MV-4-11 (cell line): ENCODE data around the gene PAX6.

Experiments
- DNase-seq: peaks from one replicate; lab custom pipeline; 2025; lab: John Stamatoyannopoulos, UW

The PAX6 gene

DNA sequence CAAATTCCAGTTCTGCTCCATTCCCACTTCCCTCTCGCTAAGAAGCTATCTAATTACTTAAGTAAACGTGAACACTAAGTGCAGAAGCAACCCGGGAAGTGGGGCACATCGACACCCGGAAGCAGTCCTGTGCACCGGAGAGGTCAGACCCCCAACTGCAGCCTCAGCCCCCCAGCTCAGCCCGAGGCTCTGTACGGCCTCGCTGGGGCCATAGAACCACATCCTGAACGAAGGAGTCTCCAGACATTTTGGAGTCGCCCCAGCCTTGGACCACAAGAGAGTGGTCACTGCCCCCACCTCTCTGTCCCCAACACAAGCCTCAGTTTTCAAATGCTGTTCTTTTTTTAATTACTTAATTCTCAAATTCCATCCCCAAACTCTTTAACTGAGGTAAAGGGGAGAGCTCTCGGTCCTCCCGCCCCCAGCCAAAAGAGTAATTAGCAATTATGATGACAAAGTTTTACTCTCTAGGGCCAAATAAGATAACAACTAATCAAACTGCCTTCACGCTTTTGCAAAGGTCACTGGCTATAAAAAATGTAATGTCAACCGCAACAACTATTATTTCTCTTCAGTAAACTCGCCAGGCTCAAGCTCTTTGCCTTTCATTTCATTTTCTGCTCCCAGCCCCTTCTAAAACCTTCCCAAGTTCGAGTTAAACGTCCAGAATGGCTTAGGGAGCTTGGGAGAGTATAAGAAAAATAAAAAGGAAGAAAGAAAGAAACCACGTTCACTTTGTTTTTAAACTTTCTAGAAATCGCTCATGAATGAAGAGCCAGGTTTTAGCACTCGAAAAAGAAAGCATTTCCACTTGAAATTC lies 2.2 kb downstream of the PAX6 start:
- no peak for DNase-seq

DNA sequence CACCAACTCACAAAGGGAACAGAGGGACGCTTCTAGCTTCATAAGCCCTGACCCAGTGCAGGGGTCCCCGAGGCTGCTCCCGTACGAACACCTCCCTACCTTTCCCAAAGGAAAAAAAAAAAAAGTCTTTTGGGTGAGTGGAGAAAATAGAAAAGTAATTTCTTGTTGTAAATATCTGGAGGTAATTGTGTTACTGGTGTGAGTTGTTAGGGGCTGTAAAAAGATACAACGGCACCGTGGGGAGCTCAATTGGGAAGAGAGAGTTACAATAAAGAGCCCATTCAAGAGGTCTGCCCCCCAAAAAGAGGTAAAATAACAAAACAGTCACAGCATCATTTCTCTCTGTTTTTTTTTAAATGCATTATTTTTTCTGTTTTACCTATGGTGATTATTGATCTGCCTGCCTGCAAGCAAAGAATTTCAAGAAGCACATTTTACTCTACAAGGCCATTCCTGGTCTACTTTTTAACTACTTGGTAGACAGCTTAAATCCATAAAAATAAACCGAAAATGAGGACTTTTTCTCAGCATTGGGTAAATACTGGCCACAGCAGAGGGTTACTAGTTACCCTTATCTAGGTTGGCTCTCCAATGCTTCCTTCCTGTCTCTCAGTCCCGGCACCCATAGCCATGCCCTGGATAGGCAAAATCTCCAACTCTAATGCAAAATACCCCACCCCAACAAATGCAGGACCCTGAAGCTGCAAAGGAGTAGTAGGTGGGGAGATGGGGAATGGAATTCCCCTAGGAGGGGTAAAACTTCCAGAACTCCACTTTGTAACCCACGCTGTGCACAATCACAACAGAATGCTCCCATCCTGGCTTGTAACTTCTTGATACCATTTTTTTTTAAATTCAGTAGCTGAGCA lies 3.1 kb downstream of the PAX6 start:
- no peak for DNase-seq

DNA sequence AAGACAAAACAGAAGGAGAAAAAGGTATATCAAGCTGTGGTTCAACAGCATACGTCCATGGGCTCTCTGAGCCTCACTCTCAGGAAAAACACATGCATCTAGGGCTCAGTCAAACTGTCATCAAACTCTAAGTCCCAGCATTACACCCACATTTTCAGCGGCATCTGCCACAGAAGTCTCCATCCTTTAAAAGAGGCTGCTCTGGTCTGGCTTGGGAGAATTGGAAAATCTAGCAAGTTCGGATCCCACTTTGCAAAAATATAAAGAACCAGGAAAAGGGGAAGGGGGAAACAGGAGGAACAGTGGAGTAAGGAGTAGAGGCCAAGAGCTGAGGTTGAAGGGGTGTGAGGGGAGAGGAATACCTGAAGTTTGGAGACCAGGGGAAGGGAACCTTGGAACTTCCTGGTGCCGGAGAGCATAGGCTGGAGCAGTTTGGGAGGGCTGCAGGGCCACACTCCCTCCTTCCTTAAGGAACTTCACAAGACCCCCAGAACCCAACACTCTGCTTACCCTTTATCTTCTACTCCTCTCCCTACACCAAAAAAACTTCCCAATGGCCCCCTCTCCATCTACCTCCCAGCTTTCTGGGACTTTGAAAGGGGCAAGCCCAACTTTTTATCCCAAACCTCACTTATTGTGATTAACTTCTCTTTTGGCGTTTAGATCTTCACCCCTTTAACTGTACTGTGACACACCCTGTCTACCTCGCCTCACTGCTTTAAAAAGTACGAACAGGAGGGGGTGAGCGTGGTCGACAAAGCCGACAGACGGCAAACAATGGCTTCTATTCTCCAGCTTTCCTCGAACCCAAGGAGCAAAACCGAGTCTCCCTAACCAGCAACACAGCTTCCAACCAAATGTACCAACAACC lies 4.0 kb downstream of the PAX6 start:
- DNase-seq, result no peak

DNA sequence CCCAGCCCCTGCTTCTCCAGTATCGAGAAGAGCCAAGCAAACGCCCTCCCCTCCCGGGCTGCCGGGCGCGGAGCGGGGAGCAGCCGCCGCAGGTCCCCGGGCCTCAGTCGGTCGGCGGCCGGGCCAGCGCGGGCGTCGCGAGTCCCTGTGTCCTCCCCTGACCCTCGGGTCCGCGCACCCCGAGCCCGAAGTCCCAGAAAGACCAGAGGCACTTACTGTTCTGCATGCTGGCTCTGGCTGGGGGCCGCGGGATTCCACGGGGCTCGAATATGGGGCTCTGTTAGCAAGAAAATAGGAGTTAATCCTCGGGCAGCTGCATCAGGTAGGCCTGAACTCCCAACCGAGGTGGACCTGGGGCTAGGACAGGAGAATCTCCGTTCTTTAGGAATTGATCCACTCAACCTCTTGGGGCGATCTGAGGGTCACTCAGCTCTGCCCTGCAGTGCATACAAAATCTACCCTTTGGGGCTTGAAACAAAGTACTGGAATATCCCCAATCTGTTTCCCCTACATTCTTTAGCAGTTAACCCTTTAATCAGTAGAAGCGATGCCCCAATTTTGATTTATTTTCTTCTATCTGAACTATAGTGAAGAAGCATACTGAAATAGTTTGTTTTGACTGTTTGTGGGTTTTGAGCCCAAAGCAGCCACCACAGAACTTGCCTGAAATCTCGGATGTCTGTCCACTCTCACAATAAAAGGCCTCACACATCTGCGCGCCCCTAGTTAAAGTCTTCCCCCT lies 4.8 kb downstream of the PAX6 start:
- DNase-seq, result no peak

DNA sequence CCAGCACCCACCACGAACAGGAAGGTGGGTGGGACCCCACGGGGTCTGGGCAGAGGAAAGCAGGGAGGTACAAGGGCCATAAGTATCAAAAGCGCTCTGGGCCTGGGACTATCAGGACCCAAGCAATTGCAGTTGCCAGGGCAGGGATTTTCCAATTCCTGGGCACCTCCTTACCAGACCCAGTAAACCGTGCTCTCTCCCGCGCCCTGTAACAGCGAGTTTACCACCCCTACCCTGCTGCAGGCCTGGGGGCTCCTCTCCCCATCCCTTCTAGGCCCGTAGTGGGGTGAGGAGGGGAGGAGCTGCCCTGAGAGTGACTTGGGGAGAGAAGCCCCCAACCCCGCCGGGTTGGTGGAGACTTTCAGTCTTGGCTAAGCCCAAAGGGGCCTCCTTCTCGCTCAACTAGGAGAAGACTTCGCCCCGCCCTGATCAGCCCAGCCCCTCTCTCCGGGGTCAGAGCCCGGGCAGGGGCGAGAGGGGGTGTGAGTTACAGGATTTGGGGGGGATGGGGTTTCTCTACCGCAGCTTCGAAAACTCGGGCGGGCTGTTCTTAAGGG lies 5.4 kb downstream of the PAX6 start:
- no peak for DNase-seq

DNA sequence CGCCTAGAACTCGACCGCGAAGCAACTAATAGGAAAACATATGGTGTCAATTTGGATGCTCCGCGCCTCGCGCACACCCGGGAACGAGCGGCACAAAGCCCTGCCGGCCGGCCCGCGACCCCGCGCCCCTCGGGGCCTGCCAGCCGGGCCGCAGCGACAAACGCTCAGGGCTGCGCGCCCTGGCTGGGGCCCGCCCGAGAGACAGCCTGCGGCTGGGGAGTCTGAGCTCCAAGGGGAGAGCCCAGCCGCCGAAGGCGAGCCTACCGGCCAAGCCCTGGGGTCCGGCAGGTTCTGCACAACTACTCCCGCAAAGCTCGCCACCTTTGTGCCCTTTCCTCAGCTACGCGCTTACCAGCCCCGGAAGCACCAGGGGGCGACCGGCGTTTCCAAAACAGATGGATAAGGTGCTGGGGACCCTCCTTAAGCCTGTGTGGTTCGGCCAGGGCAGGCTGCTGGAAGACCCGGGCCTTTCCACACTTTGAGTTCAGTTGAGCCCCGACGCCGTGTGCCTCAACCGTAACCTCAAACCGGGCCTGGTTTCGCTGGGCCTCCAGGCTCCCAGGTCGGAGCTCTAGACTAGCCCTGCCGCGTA lies 6.0 kb downstream of the PAX6 start:
- no peak for DNase-seq

DNA sequence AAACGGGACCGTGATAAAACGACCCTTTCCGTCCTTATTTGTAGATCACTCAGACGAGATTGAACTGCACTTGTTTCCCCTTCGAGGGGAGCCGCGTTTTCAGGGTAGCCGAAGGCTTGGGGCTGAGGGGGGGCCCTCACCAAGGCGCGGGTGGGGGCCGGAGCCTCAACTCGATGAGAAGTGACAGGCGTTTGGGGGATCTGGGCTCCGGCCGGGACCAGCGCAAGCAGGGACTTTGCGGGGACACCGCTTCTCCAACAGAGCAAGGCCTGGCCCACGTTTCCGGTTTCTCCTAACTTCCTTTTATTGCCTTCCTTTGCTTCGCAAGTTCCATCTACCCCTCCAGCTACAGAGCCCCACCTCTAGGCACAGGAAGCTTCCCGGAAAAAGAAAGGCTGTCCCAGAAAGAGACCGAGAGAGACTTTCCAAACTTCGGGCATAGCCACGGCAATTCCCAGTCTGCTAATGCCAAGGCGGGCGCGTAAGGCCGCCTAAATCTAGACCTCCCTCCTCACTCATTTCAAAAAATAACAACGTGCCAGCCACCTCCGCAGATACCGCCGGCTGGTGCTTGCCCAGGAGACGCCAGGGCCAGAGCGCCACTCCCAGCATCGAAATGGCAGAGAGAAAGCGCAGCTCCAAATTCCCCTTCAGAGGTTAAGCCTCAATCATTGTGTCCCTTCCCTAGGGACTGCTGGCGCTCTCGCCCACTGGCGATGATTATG lies 6.6 kb downstream of the PAX6 start:
- DNase-seq, result peak; percentile 39

DNA sequence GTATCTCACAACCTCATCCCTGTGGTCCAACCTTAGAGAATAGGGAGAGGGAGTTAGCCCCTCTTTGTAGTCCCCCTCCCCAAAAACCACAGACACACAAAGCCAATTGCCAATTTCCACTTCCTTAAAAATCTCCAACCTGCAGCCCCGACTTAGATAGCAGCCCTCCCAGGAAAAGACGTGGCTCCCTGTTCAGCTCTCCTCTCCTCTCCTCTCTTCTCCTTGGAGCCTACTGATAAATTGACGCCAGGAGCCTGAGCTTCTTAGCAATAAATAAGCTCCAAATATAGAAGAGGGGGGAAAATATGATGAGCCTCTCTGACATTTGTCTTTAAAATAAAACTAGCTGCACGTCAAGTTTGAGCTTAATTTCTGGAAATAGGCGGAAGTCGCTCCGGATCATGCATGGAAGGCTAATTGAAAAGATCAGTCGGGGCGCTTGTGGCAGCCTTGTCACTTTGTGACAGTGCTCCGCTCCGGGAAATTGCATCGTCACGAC lies 7.3 kb downstream of the PAX6 start:
- DNase-seq, result no peak

DNA sequence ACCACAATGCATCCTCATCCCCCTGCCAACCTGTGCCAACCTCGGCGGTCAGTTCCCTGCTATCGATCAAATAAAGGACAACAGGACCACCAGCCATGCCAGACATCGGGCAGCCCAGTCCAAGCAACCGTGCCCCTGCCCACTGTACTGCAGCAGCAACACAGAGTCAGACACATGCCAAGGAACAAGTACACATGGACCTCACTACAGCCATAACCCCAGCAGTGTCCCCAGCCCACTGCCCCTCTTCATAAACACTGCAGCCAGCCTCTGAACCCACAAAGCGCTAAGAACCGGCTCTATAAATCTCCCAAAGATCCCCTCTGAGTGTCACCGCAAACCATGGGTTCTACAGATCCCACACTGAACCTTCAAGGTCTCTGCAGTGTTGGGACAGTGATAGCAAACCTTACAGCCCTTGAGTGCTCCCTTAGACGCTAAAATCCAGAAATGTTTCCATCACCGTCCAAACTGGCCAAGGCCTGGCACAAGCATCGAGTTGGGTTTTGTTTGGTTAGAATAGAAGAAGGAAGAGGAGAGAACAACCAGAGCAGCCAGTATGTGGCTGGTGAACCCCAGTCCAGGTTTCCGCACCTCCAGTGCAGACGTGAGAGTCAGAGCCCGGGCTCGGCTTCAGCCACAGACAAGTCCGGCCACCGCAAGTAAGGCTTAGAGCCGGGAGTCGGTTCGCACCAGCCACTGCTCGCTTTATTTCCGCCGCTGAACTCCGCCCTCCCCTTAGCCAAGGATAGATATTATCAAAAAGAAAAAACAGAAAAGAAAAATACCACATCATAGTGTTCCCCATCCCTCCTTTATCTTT lies 7.9 kb downstream of the PAX6 start:
- DNase-seq, result peak; percentile 7

DNA sequence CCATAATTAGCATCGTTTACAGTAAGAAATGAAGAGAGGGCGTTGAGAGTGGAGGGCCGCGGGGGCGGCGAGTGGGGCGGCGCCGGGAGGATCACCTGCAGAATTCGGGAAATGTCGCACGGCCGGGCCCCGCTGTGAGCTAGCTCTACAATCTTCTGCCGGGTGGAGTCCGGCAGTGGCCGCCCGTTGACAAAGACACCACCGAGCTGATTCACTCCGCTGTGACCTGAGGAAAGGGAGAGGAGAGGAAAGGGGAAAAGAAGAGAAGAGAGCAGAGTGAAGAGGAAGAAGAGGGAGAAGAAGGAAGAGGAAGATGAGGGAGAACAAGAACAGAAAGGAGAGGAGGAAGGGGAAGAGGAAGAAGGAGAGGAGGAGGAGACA lies 8.5 kb downstream of the PAX6 start:
- no peak for DNase-seq

DNA sequence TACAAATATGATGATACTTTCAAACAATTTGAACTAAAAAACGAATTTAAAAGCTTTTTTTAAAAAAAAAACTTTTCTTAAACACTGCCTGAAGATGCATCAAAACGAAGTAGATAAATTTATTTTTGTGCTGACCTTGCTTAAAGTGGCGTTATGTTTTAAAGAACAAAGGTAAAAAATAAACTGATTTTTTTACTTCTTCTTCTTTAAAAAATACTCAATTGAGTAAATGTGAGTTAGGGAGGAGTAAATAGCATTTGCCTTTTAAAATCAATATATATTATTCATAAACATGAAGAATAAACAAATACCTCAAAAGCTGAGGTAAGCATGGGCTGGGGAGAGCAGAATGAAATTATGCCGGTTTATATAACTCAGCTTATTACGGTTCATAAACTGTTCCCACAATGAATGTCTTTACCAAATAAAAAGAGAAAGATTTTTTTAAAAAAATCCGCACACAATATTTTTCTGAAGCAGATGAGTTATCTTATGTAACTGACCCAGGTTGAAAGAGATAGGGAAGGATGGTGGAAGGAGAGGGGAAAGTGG lies 9.0 kb downstream of the PAX6 start:
- no peak for DNase-seq

DNA sequence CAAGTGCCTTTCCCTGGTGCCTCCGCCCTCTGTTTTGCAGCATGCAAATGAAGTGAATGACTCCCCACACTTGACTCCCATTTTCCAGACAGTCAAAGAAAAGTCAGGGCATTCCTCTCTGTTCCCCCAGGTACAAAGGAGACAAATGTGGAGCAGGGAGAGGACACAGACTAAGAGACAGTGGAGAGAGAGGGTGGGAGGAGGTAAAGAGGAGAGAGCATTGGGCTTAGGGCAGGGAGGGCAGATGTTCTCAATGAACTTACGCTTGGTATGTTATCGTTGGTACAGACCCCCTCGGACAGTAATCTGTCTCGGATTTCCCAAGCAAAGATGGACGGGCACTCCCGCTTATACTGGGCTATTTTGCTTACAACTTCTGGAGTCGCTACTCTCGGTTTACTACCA lies 9.8 kb downstream of the PAX6 start:
- no peak for DNase-seq

DNA sequence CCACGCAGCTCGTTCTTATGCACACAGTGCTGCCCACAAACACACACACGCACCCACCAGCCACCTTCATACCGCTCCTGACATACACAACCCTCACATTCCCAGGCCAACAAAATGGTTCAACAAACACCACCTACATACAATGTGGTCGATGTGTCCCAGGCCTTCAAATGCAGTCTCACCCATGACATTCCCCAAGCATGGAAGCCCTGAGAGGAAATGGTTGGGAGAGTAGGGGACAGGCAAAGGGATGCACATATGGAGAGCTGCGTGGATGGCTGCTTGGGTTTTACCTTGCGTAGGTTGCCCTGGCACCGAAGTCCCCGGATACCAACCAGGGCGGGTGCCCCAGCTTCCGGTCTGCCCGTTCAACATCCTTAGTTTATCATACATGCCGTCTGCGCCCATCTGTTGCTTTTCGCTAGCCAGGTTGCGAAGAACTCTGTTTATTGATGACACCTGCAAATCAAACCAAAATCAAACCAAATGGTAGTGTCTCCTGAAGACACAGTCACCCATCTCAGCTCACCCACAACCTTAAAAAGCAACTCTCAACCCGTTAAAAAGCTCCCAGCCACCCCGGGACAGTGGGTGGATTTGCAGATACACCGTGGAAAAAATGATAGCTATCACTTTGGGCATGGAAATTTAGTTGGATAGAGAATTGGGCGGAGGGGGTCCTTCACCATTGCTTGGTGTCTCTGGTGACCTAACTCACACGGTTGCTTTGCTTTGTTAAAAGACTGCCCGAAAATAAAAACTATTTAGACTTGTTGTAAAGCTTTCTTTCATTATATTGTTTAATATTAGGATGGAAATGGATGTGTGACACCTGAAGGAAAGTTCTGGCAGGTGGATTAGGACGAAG lies 10.5 kb downstream of the PAX6 start:
- DNase-seq, result no peak

DNA sequence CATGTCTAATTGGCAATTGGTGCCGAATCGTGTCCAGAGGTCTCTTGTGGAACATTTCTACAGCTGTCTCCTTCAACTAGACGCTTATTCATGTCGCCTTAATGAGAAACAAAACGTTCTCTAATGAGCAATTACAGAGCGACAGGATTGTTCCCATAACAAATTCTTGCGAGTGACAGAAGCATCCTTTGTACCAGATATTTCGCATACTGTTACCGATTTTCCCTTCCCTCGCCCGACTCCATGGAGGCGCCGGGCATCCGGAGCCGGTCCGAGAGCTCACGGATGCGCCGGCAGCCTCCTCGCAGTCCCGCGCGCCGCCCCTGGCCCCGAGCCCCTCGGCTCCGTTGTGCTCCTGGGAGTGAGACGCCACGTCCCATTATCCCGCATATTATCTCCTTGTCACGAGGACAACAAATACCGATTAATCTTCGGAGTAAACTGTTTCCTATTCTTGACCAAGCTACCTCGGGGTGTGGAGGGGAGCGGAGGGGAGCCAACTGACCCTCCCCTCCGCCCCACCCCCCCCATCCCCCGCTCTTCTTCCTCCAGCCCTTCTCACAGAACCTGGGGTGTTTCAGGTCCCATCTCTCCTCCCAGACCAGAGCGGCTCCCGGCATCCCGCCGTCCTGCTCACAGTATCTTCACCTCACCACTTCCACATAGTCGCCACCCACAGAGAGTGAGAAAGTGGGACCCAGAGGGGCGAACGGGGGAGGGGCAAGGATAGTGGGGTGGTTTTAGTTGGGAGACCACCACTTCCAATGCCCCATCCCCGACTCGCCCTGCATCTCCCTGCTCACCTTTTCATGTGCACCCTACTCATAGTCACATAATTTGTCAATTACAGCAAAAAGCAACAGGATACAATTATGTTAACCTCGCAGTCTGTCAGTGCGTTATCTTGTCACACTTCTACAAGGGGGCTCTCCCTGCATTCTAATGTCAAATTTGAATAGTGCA lies 11.4 kb downstream of the PAX6 start:
- no peak for DNase-seq

DNA sequence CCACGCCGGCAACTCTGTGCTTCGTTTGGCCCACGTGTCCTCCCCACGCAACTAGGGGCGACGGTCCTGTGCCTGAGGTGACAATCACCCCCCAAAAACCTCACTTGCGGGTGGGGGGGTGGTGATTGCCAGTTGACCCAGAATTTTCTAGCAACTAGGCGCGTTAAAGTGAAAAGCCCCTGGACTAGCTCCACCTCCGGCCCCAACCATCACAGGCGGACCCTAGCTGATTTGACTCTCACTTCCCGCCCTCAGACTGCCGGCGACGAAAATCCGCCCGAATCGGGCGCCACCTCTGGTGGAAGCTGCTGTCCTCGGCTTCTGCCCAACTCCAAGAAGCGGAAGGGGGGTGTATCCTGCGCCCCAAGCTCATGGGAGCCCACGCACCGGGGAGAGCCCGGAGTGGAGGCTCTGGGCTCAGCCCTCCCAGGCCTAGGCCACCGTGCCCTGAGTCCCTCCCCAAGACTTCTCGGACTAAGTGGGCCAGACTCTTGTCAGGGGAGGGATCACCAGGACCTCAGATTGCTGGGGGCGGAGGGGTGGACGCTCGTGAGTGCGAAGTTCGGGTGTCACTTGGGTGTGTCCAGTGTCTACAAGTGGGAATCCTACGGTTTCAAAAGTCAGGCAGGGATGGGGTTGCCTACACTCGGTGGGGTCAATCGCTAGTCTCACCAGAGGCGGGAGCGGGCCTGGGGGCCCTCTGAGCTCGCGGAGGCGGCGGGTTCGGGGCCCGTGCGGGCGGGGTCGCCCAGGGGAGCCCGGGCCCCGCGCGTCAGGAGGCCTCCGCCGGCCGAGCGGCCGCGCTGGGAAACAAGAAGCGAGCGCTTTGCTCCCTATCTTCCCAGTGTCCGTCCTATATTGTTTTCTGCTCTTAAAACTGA lies 12.3 kb downstream of the PAX6 start:
- DNase-seq, result no peak
